ENCODE results near the gene BLVRB. TPM values are rescaled to one million over a fixed set of nuclear protein-coding genes. Genes with fewer than 3 reads are reported as not detected.

The BLVRB gene
- total and polyA plus RNA-seq, 9 of the 15 experiments (the other 6 are each of a cell fraction or from before 2014, with no cell fraction given), result 81.1 to 749 (median 331) TPM

DNA sequence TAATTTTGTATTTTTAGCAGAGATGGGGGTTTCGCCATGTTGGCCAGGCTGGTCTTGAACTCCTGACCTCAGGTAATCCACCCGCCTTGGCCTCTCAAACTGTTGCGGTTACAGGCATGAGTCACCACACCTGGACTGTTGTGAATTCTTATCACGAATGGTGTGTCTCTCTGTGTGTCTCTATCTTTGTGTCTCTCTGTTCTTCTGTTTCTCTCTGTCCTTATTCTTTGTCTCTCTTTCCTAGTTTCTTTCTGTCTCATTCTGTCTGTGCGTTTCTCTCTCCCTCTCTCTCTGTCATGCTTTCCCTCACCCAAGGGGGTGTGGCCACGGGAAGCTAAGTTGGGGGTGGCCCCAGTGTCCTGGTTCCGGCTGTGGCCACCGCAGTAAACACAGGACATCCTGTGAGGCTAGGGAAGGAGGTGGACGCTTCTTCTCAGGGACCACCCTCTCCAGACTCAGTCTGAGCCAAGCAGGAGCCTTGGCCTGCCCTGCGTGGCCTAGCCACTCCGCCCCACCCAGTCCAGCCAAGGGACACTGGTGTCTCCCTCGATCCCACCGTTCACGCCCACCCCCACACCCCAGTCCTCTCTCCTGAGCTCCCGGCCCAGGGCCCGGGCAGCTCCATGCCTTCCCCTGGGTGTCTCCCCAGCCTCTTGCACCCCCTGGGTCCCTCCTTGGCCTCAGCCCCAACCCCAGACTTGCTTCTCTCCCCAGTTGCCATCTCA is 48.5 kb downstream of the BLVRB start (continued):
- TF ChIP-seq, protein P1, sequence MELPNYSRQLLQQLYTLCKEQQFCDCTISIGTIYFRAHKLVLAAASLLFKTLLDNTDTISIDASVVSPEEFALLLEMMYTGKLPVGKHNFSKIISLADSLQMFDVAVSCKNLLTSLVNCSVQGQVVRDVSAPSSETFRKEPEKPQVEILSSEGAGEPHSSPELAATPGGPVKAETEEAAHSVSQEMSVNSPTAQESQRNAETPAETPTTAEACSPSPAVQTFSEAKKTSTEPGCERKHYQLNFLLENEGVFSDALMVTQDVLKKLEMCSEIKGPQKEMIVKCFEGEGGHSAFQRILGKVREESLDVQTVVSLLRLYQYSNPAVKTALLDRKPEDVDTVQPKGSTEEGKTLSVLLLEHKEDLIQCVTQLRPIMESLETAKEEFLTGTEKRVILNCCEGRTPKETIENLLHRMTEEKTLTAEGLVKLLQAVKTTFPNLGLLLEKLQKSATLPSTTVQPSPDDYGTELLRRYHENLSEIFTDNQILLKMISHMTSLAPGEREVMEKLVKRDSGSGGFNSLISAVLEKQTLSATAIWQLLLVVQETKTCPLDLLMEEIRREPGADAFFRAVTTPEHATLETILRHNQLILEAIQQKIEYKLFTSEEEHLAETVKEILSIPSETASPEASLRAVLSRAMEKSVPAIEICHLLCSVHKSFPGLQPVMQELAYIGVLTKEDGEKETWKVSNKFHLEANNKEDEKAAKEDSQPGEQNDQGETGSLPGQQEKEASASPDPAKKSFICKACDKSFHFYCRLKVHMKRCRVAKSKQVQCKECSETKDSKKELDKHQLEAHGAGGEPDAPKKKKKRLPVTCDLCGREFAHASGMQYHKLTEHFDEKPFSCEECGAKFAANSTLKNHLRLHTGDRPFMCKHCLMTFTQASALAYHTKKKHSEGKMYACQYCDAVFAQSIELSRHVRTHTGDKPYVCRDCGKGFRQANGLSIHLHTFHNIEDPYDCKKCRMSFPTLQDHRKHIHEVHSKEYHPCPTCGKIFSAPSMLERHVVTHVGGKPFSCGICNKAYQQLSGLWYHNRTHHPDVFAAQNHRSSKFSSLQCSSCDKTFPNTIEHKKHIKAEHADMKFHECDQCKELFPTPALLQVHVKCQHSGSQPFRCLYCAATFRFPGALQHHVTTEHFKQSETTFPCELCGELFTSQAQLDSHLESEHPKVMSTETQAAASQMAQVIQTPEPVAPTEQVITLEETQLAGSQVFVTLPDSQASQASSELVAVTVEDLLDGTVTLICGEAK (IDR thresholded peaks at IDR 0.05), result peak; percentile 56; the same call in 1 of the 2 replicates
- TF ChIP-seq, protein P1 (CRISPR knock-in tag; IDR thresholded peaks at IDR 0.05), result no peak
- TF ChIP-seq, protein P2, sequence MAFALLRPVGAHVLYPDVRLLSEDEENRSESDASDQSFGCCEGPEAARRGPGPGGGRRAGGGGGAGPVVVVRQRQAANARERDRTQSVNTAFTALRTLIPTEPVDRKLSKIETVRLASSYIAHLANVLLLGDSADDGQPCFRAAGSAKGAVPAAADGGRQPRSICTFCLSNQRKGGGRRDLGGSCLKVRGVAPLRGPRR (CRISPR knock-in tag; IDR thresholded peaks at IDR 0.05), result no peak
- TF ChIP-seq RAD51 (IDR thresholded peaks at IDR 0.05; ENCODE audit: borderline replicate concordance, low read depth) (peak; percentile 44; the same call in 1 of the 2 replicates), EP300 (IDR thresholded peaks at IDR 0.05; ENCODE audit: low read length) (peak; percentile 61), TCF3 (CRISPR knock-in tag; IDR thresholded peaks at IDR 0.05) (peak; percentile 69), ZNF12 (CRISPR knock-in tag; IDR thresholded peaks at IDR 0.05) (no peak), COPS2 (conservative IDR thresholded peaks at IDR 0.05) (no peak), CBFA2T2 (conservative IDR thresholded peaks at IDR 0.05) (peak; percentile 77), SOX6 (IDR thresholded peaks at IDR 0.05) (peak; percentile 98), ZKSCAN8 (CRISPR knock-in tag; IDR thresholded peaks at IDR 0.05) (no peak), RBBP5 (IDR thresholded peaks at IDR 0.05; ENCODE audit: borderline replicate concordance, insufficient read depth, low read length, poor library complexity, severe bottlenecking) (peak; percentile 47), FOXK1 (CRISPR knock-in tag; IDR thresholded peaks at IDR 0.05; ENCODE audit: borderline replicate concordance) (no peak), HCFC1 (IDR thresholded peaks at IDR 0.05; ENCODE audit: low read depth, low read length) (no peak), TSC22D4 (tag; IDR thresholded peaks at IDR 0.05) (no peak), POLR3G (IDR thresholded peaks at IDR 0.05; ENCODE audit: extremely low read depth, insufficient read length, insufficient replicate concordance) (no peak), FUS (optimal IDR thresholded peaks at IDR 0.05; ENCODE audit: low read depth, low read length) (no peak)
- TF ChIP-seq, protein P3, sequence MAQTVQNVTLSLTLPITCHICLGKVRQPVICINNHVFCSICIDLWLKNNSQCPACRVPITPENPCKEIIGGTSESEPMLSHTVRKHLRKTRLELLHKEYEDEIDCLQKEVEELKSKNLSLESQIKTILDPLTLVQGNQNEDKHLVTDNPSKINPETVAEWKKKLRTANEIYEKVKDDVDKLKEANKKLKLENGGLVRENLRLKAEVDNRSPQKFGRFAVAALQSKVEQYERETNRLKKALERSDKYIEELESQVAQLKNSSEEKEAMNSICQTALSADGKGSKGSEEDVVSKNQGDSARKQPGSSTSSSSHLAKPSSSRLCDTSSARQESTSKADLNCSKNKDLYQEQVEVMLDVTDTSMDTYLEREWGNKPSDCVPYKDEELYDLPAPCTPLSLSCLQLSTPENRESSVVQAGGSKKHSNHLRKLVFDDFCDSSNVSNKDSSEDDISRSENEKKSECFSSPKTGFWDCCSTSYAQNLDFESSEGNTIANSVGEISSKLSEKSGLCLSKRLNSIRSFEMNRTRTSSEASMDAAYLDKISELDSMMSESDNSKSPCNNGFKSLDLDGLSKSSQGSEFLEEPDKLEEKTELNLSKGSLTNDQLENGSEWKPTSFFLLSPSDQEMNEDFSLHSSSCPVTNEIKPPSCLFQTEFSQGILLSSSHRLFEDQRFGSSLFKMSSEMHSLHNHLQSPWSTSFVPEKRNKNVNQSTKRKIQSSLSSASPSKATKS (CRISPR knock-in tag; IDR thresholded peaks at IDR 0.05), result no peak

All from K562 (cell line).